Breast epithelium (tissue), 3 donors: ENCODE measurements around the gene HPCA.

Experiments used
- POLR2A ChIP-seq: fragments of 450-650 bp; IDR thresholded peaks from one replicate; pipeline ENCODE4 v1.6.1; 2016; ENCODE audit warnings: antibody characterized with exemption, mild to moderate bottlenecking, moderate library complexity
- POLR2AphosphoS5 ChIP-seq, 3 donors: sonication (generic); formaldehyde crosslinking; IDR thresholded peaks; one replicate each; pipeline ENCODE4 v1.6.1; 2017; ENCODE audit warnings: antibody characterized with exemption in 3 of 3
- TF ChIP-seq, protein P1 (sequence below), 3 donors: fragments of 450-650 bp; IDR thresholded peaks; one replicate each; pipeline ENCODE4 v1.5.1; 2016 to 2017; ENCODE audit warnings: antibody characterized with exemption in 3 of 3, mild to moderate bottlenecking in 3 of 3, moderate library complexity in 3 of 3

DNA sequence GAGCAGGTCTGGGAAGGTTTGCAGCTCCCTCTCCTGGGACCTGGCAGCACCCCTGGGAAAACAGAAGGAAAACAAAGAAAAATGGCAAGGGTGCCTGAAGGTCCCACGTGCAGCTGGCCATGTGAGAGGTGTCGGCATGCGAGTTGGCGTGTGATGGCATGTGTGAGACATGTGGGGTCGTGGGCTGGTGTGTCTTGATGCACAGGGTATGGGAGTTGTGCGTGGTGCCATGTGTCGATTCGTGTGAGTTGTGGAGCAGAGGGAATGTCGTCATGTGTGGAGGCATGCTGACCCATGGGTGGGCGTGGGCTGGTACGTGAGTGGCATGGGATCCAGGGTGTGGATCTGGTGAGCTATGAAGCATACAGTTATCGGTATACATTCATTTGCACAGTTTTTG lies 1.3 kb downstream of the HPCA start:
- TF ChIP-seq, protein P1, sequence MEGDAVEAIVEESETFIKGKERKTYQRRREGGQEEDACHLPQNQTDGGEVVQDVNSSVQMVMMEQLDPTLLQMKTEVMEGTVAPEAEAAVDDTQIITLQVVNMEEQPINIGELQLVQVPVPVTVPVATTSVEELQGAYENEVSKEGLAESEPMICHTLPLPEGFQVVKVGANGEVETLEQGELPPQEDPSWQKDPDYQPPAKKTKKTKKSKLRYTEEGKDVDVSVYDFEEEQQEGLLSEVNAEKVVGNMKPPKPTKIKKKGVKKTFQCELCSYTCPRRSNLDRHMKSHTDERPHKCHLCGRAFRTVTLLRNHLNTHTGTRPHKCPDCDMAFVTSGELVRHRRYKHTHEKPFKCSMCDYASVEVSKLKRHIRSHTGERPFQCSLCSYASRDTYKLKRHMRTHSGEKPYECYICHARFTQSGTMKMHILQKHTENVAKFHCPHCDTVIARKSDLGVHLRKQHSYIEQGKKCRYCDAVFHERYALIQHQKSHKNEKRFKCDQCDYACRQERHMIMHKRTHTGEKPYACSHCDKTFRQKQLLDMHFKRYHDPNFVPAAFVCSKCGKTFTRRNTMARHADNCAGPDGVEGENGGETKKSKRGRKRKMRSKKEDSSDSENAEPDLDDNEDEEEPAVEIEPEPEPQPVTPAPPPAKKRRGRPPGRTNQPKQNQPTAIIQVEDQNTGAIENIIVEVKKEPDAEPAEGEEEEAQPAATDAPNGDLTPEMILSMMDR (IDR thresholded peaks at IDR 0.05) = no peak
- no peak for TF ChIP-seq POLR2A
- no peak for TF ChIP-seq POLR2AphosphoS5 (IDR thresholded peaks at IDR 0.05)
